Epithelial cell of proximal tubule (primary cell): ENCODE results near the gene GPC3. TPM values are rescaled to one million over a fixed set of nuclear protein-coding genes. Genes with fewer than 3 reads are reported as not detected.
"Not testable (repeated sequence)": the region's sequence is repeated elsewhere in the genome, so short reads cannot be mapped to it uniquely, and the experiment has no call there.

Experiments
- DNase-seq: peaks from one replicate; pipeline ENCODE4 v3.0.0-alpha.2; 2011; ENCODE audit warnings: low read depth
- H3K4me3 ChIP-seq: 2 replicates; pipeline ENCODE4 v1.5.1; 2011; ENCODE audit warnings: low read depth, mild to moderate bottlenecking, low read length
- CTCF ChIP-seq: conservative IDR thresholded peaks from 2 replicates; pipeline ENCODE4 v1.5.1; 2012; ENCODE audit warnings: low read depth, mild to moderate bottlenecking, low read length
- total RNA-seq: library from RNA; depleted of rRNA; stranded (reverse); fragments of >200 nt; gene quantifications from 2 replicates; pipeline ENCODE4 v1.2.3, GENCODE V29; 2015

GPC3 gene
- total RNA-seq, 1 donor from 2014 or later = 3.3 TPM

DNA sequence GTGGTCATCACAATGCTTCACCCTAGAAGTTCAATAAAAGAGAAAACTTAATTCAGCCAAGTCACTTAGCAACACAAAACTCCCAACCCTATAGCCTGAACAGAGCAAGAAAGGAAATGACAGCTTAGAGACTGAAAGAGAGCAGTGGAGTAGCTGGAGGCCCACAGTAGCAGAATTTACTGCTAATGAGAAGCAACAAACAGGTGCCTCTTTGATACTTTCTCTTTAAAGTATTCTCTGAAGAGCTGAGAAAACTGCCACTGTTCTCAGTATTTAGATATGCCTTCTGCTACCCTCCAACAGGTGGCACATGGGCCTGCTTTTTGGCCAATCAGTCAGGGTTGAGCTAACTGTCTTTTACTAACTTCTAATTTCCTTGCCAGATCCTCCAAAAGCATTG is 240.0 kb downstream of the GPC3 start:
- no peak overlapping the region for H3K4me3 ChIP-seq
- TF ChIP-seq CTCF = peak; percentile 13
- no peak for DNase-seq

GRCh38 chrX:133742602-133743305 is 242.6 kb downstream of the GPC3 start:
- TF ChIP-seq CTCF = no peak
- no peak for DNase-seq
- H3K4me3 ChIP-seq = no peak overlapping the region

DNA sequence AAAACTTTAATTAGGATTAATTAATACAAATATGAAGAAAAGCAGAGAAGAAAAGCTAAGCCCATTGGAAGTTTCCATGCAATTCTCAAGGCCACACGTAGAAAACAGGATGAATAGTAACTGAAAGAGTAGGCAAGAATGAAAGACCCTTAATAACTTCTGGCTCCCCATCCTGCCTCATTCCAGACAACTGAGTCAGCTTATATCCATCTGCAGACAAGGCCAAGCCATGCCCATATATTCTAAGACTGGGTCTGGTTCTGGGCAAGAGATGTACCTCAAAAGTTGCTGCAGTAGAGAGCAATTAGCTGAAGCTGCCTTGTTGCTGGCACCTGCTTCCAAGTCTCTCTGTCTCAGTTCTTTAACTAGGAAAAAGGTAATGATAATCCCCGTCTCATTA is 244.1 kb downstream of the GPC3 start:
- TF ChIP-seq CTCF = no peak
- H3K4me3 ChIP-seq = no peak overlapping the region
- no peak for DNase-seq

- DNase-seq = no peak
- H3K4me3 ChIP-seq = no peak overlapping the region
- no peak for TF ChIP-seq CTCF
Measured at GRCh38 chrX:133726642-133727041, 258.8 kb downstream of the GPC3 start.

- no peak for DNase-seq
- H3K4me3 ChIP-seq = no peak overlapping the region
- TF ChIP-seq CTCF = no peak
Measured at GRCh38 chrX:133726211-133726630, 259.2 kb downstream of the GPC3 start.

GRCh38 chrX:133723930-133724329 is 261.5 kb downstream of the GPC3 start:
- no peak overlapping the region for H3K4me3 ChIP-seq
- no peak for DNase-seq
- TF ChIP-seq CTCF = no peak

DNA sequence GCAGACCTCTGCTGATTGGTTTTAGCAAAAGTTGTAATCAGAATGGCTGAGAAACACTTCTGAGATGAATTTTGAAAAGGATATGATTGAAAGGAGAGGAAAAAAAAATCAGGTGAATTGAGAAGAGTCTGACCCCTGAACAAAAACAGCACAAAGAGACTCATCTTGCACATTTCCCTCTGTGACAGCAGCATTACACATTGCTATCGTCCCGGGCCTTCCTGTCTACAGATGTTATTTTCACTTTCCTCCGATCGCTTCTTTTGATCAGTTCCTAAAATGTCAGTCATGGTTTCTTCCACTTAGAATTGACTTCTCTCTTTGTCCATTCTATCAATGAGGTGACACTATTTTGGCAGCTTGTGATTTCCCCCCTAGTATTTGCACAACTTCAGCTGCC is 262.6 kb downstream of the GPC3 start:
- H3K4me3 ChIP-seq = no peak overlapping the region
- no peak for DNase-seq
- TF ChIP-seq CTCF = no peak

- not testable (repeated sequence) for DNase-seq, H3K4me3 ChIP-seq
Measured at GRCh38 chrX:133720269-133720668, 265.1 kb downstream of the GPC3 start.
